Esophagus muscularis mucosa (tissue), 4 donors: ENCODE data around the gene PIP4K2A. TPM values are rescaled to one million over a fixed set of nuclear protein-coding genes. Genes with fewer than 3 reads are reported as not detected.
A peak's percentile ranks its signal among the peaks of the same experiment; 100 is the strongest.

Experiments
- DNase-seq: peaks from one replicate; pipeline ENCODE4 v3.0.0-alpha.2; 2017; ENCODE audit errors: extremely low spot score
- H3K27ac ChIP-seq, 4 donors: fragments of 200-600 bp; sonication (generic); replicated peaks in 1 of 4; 1 replicate in 3 of 4; 2 replicates in 1 of 4; pipeline ENCODE4 v1.5.1; 2016 to 2019; ENCODE audit warnings: mild to moderate bottlenecking in 1 of 4
- H3K27me3 ChIP-seq, 4 donors: fragments of 200-600 bp; sonication (generic); one replicate each; pipeline versions ENCODE4 v1.5.1 to v1.6.0; 2016 to 2019
- H3K36me3 ChIP-seq, 4 donors: fragments of 200-600 bp; sonication (generic); one replicate each; pipeline ENCODE4 v1.5.1; 2016 to 2019
- H3K4me1 ChIP-seq, 4 donors: fragments of 200-600 bp; sonication (generic); one replicate each; pipeline ENCODE4 v1.5.1; 2016 to 2019
- H3K4me3 ChIP-seq, 4 donors: fragments of 200-600 bp; sonication (generic); 1 replicate in 2 of 4; 2 replicates in 2 of 4; pipeline ENCODE4 v1.5.1; 2016 to 2019; ENCODE audit warnings: mild to moderate bottlenecking in 4 of 4, moderate library complexity in 1 of 4
- H3K9me3 ChIP-seq, 4 donors: fragments of 200-600 bp; sonication (generic); 1 replicate in 3 of 4; 2 replicates in 1 of 4; pipeline ENCODE4 v1.5.1; 2016 to 2019
- CTCF ChIP-seq, 3 experiments: fragments of 200-600 bp in 2 of 3; fragments of 450-650 bp in 1 of 3; sonication (generic) in 2 of 3; IDR thresholded peaks; one replicate each; pipeline ENCODE4 v1.5.1; 2017 to 2019; ENCODE audit warnings: antibody characterized with exemption in 3 of 3, mild to moderate bottlenecking in 2 of 3, moderate library complexity in 1 of 3
- EP300 ChIP-seq: sonication (generic); formaldehyde crosslinking; IDR thresholded peaks from one replicate; pipeline ENCODE4 v1.6.1; 2017; ENCODE audit warnings: antibody characterized with exemption
- POLR2A ChIP-seq: fragments of 450-650 bp; IDR thresholded peaks from one replicate; pipeline ENCODE4 v1.6.1; 2017; ENCODE audit warnings: antibody characterized with exemption, moderate library complexity, mild to moderate bottlenecking, low read depth
- POLR2AphosphoS5 ChIP-seq, 2 donors: sonication (generic); formaldehyde crosslinking; IDR thresholded peaks; one replicate each; pipeline ENCODE4 v1.6.1; 2017; ENCODE audit warnings: antibody characterized with exemption in 2 of 2
- WGBS: methylation state at CpG from one replicate; pipeline ENCODE4 v1.1.5; 2018; 5-methylcytosine and 5-hydroxymethylcytosine counted together
- intact Hi-C: fragments of 100-400 bp; cut with DNase I; formaldehyde crosslinking; loops from one replicate; pipeline ENCODE4 v1.15.1; 2023
- total RNA-seq, 4 donors: library from RNA; depleted of rRNA; stranded (reverse); fragments of >200 nt; gene quantifications; one replicate each; pipeline versions ENCODE4 v1.1.0 to v1.2.1, GENCODE V29; 2016

PIP4K2A gene
- total RNA-seq, 4 donors from 2014 or later = 26.2 to 34.3 (median 32.5) TPM

GRCh38 chr10:22539579-22540298 is 174.6 kb downstream of the PIP4K2A start:
- TF ChIP-seq POLR2AphosphoS5 (IDR thresholded peaks at IDR 0.05) (no peak), CTCF (IDR thresholded peaks at IDR 0.05) (no peak), POLR2A (no peak), EP300 (no peak)
- Histone ChIP-seq H3K27me3 (no peaks in the 10 kb centered on the region), H3K4me1 (no peaks in the 10 kb centered on the region), H3K27ac (no peak overlapping the region), H3K9me3 (no peaks in the 10 kb centered on the region), H3K36me3 (peaks cover 27 to 80% (median 42%) of the 10 kb centered on the region in 4 donors), H3K4me3 (no peak overlapping the region)
- WGBS = 92% methylated on average over 11 of the region's 11 CpGs
- intact Hi-C loops = no loop called here
- DNase-seq = no peak

GRCh38 chr10:22537810-22538209 is 176.6 kb downstream of the PIP4K2A start:
- Histone ChIP-seq H3K4me3 (no peak overlapping the region), H3K4me1 (no peaks in the 10 kb centered on the region), H3K27me3 (no peaks in the 10 kb centered on the region), H3K9me3 (no peaks in the 10 kb centered on the region), H3K27ac (no peak overlapping the region), H3K36me3 (peaks cover 27 to 70% (median 42%) of the 10 kb centered on the region in 4 donors)
- TF ChIP-seq EP300 (no peak), POLR2AphosphoS5 (IDR thresholded peaks at IDR 0.05) (no peak), CTCF (IDR thresholded peaks at IDR 0.05) (no peak)
- WGBS = 96% methylated on average over 4 of the region's 6 CpGs
- peak; percentile 80 for DNase-seq
- intact Hi-C loops = no loop called here

- Histone ChIP-seq H3K36me3 (peaks cover 21 to 58% (median 30%) of the 10 kb centered on the region in 4 donors), H3K4me1 (no peaks in the 10 kb centered on the region), H3K27ac (no peak overlapping the region), H3K27me3 (no peaks in the 10 kb centered on the region), H3K9me3 (no peaks in the 10 kb centered on the region), H3K4me3 (no peak overlapping the region)
- 86% methylated on average over 8 of the region's 8 CpGs for WGBS
- TF ChIP-seq CTCF (IDR thresholded peaks at IDR 0.05) (no peak), EP300 (no peak), POLR2A (no peak), POLR2AphosphoS5 (IDR thresholded peaks at IDR 0.05) (no peak)
- intact Hi-C loops = no loop called here
- no peak for DNase-seq
Observed at GRCh38 chr10:22536620-22537019, 177.8 kb downstream of the PIP4K2A start.

GRCh38 chr10:22534849-22535604 is 179.4 kb downstream of the PIP4K2A start:
- 76% methylated on average over 9 of the region's 9 CpGs for WGBS
- H3K4me3 ChIP-seq = no peak overlapping the region
- peaks cover 14 to 42% (median 17%) of the 10 kb centered on the region in 4 donors for H3K36me3 ChIP-seq
- no peak overlapping the region for H3K27ac ChIP-seq
- DNase-seq = no peak
- H3K9me3 ChIP-seq = peaks cover 0 to 7% (median 2%) of the 10 kb centered on the region in 4 donors
- H3K27me3 ChIP-seq = no peaks in the 10 kb centered on the region
- intact Hi-C loops = no loop called here
- TF ChIP-seq POLR2AphosphoS5 (IDR thresholded peaks at IDR 0.05) (no peak), CTCF (IDR thresholded peaks at IDR 0.05) (no peak)
- H3K4me1 ChIP-seq = no peaks in the 10 kb centered on the region
